Measurements from ENCODE around the gene NUDT13. TPM values are rescaled to one million over a fixed set of nuclear protein-coding genes. Genes with fewer than 3 reads are reported as not detected.
A peak's percentile ranks its signal among the peaks of the same experiment; 100 is the strongest.

Gene NUDT13
- total and polyA plus RNA-seq, 9 of the 15 experiments (the other 6 are each of a cell fraction or from before 2014, with no cell fraction given) = 4.7 to 11.1 (median 5.6) TPM

DNA sequence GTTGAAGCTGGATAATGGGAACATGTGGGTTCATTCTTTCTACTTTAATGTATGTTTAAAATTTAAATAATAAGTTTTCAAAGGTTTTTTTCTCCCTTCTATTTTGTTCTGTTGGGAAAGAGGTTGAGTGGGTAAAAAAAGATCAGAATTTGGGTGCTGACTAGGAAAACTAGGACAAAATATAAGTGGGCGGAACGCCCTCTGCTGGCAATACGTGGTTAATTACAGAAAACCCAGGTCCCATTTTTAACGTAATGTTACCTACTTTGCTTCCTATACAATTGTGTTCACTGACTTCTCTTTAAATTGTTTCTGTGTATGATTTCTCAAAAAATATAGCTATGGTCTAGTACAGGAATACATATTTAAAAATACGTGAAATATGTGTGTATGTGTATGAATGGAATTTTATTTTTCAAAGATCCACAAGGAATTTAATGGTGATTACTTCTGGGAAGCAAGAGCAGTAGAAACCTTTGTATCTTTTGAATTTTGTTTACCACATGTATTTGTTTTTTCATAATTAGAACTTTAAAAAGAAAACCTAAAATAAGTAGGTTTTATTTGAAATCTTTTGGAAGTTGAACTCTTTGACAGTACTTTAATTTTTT, 48.9 kb downstream of the NUDT13 start:
- POLR2A ChIA-PET = interaction anchor here (0.7 to 1.3 kb wide), 3 partner anchors 12 to 62 kb away, joined by 3 to 8 read pairs (median 5); partner anchors contain the start of gene P4HA1
- Histone ChIP-seq H3K36me3 (ENCODE audit: control insufficient read depth, insufficient read depth, low read length) (peaks cover 72% of the 10 kb centered on the region), H3K9ac (ENCODE audit: insufficient read depth in 1 of 2, low read depth in 2 of 2, low read length in 2 of 2) (no peak overlapping the region), H3K27ac (ENCODE audit: extremely low read depth, low read depth, low read length) (peak overlapping the region; percentile 1; the same call in 1 of the 3 replicates), H3K9me1 (ENCODE audit: control insufficient read depth, insufficient read depth, low read length) (no peaks in the 10 kb centered on the region), H4K20me1 (replicated peaks; ENCODE audit: control insufficient read depth, insufficient read depth, low read length) (no peaks in the 10 kb centered on the region), H3K9me3 (replicated peaks; ENCODE audit: control insufficient read depth, insufficient read depth, low read depth, low read length) (no peaks in the 10 kb centered on the region), H3K4me3 (no peak overlapping the region), H3K27me3 (ENCODE audit: control insufficient read depth in 2 of 2, insufficient read depth in 2 of 2, low read length in 2 of 2) (no peaks in the 10 kb centered on the region), H3K4me1 (replicated peaks in 1 of 2; ENCODE audit: control insufficient read depth in 2 of 2, insufficient read depth in 2 of 2, low read length in 2 of 2) (no peaks in the 10 kb centered on the region; a peak in 1 of 5 replicates), H2AFZ (ENCODE audit: low read depth, low read length) (no peak overlapping the region), H3K79me2 (ENCODE audit: control insufficient read depth, insufficient read depth, low read length) (peaks cover 49% of the 10 kb centered on the region), H3K4me2 (ENCODE audit: insufficient read depth, low read length) (no peak overlapping the region)
- BruUV-seq (replicated peaks) = no TSS peak
- in situ Hi-C loops (cut with MboI) = no loop called here
- CTCF ChIA-PET (ENCODE audit: low intra/inter-chr PET ratio) = interaction anchor here (0.7 to 1.7 kb wide), 5 partner anchors 60 to 795 kb away, joined by 3 to 18 read pairs (median 3); partner anchors contain the start of gene P4HA1
- peak; percentile 54 to 79 (median 64) for DNase-seq (ENCODE audit: extremely low read depth in 1 of 4, low spot score in 3 of 4)
- FAIRE-seq = peak; percentile 91
- intact Hi-C loops (cut with micrococcal nuclease) = loop anchor here (1.0 to 5.0 kb wide), 2 partner anchors 63 to 797 kb away; partner anchors contain the start of gene P4HA1
- ATAC-seq = peak; percentile 82
- WGBS (ENCODE audit: insufficient coverage, low coverage, missing lambda C conversion rate) = 4% methylated on average over 5 of the region's 5 CpGs
- TF ChIP-seq KLF16 (IDR thresholded peaks at IDR 0.05) = peak; percentile 21; the same call in 1 of the 2 replicates
- TF ChIP-seq MIER1 (IDR thresholded peaks at IDR 0.05; ENCODE audit: low read depth) = no peak
- TF ChIP-seq ELF2 (CRISPR knock-in tag; IDR thresholded peaks at IDR 0.05) = 0 out of 2 replicates have a peak, but pooled peaks have one; percentile 28
- TF ChIP-seq BDP1 (IDR thresholded peaks at IDR 0.05; ENCODE audit: insufficient read depth, insufficient read length) = no peak
- no peak for TF ChIP-seq EP300 (IDR thresholded peaks at IDR 0.05; ENCODE audit: low read length)
- TF ChIP-seq, protein P1, sequence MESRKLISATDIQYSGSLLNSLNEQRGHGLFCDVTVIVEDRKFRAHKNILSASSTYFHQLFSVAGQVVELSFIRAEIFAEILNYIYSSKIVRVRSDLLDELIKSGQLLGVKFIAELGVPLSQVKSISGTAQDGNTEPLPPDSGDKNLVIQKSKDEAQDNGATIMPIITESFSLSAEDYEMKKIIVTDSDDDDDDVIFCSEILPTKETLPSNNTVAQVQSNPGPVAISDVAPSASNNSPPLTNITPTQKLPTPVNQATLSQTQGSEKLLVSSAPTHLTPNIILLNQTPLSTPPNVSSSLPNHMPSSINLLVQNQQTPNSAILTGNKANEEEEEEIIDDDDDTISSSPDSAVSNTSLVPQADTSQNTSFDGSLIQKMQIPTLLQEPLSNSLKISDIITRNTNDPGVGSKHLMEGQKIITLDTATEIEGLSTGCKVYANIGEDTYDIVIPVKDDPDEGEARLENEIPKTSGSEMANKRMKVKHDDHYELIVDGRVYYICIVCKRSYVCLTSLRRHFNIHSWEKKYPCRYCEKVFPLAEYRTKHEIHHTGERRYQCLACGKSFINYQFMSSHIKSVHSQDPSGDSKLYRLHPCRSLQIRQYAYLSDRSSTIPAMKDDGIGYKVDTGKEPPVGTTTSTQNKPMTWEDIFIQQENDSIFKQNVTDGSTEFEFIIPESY (CRISPR knock-in tag; IDR thresholded peaks at IDR 0.05) = no peak
- 0 out of 4 replicates have a peak, but pooled peaks of 1 of the 2 experiments have one; percentile 9 for TF ChIP-seq MAZ (CRISPR knock-in tag; conservative IDR thresholded peaks at IDR 0.05 in 1 of 2, IDR thresholded peaks at IDR 0.05 in 1 of 2)
- peak; percentile 67; the same call in 1 of the 2 replicates for TF ChIP-seq REST (IDR thresholded peaks at IDR 0.05; ENCODE audit: borderline replicate concordance)
- no peak for TF ChIP-seq REST (CRISPR knock-in tag; IDR thresholded peaks at IDR 0.05; ENCODE audit: low read depth)

Data from K562 (cell line).